Neural cell (in vitro differentiated cells): Measurements from ENCODE around the gene LCLAT1. TPM values are rescaled to one million over a fixed set of nuclear protein-coding genes. Genes with fewer than 3 reads are reported as not detected.

ENCODE experiments used
- H2AFZ ChIP-seq: fragments of 200-600, 300-800 bp; sonication (generic), shearing (Covaris generic); 2 replicates; pipeline ENCODE4 v1.6.0; 2014; ENCODE audit warnings: low read depth, mild to moderate bottlenecking, antibody characterized with exemption, low read length, moderate library complexity
- H3F3A ChIP-seq: fragments of 200-600 bp; shearing (Covaris generic); 2 replicates; pipeline ENCODE4 v1.6.1; 2016; ENCODE audit warnings: mild to moderate bottlenecking, moderate library complexity, mixed read lengths, antibody characterized with exemption, low read length; ENCODE audit not compliant: insufficient read depth, poor library complexity, severe bottlenecking
- H3K27ac ChIP-seq: fragments of 200-600, 300-800 bp; sonication (generic), shearing (Covaris generic); 2 replicates; pipeline ENCODE4 v1.5.1; 2014; ENCODE audit warnings: mild to moderate bottlenecking, low read length, moderate library complexity
- H3K27me3 ChIP-seq: fragments of 300-800, 200-600 bp; sonication (generic), shearing (Covaris generic); 2 replicates; pipeline ENCODE4 v1.6.0; 2014; ENCODE audit warnings: mild to moderate bottlenecking, low read depth, low read length, moderate library complexity; ENCODE audit not compliant: insufficient read depth
- H3K36me3 ChIP-seq: fragments of 300-800, 200-600 bp; sonication (generic), shearing (Covaris generic); 2 replicates; pipeline ENCODE4 v1.5.1; 2014; ENCODE audit warnings: mild to moderate bottlenecking, antibody characterized with exemption, low read length, moderate library complexity; ENCODE audit not compliant: insufficient read depth
- H3K4me2 ChIP-seq: fragments of 300-800, 200-600 bp; sonication (generic), shearing (Covaris generic); 2 replicates; pipeline ENCODE4 v1.6.0; 2014; ENCODE audit warnings: mild to moderate bottlenecking, low read length
- H3K4me3 ChIP-seq: fragments of 300-800, 200-600 bp; sonication (generic), shearing (Covaris generic); 2 replicates; pipeline ENCODE4 v1.5.1; 2014; ENCODE audit warnings: mild to moderate bottlenecking, low read length, moderate library complexity
- H3K79me2 ChIP-seq: fragments of 200-600 bp; shearing (Covaris generic); replicated peaks from 2 replicates; pipeline ENCODE4 v1.6.0; 2014; ENCODE audit warnings: mild to moderate bottlenecking, low read length, moderate library complexity; ENCODE audit not compliant: insufficient read depth
- H3K9ac ChIP-seq: fragments of 300-800, 200-600 bp; sonication (generic), shearing (Covaris generic); 2 replicates; pipeline ENCODE4 v1.6.1; 2016; ENCODE audit warnings: mild to moderate bottlenecking, low read length, mixed read lengths
- H3K9me2 ChIP-seq: fragments of 200-600 bp; shearing (Covaris generic); 2 replicates; pipeline ENCODE4 v1.6.1; 2016; ENCODE audit warnings: mild to moderate bottlenecking, low read length, mixed read lengths; ENCODE audit not compliant: insufficient read depth
- H3K9me3 ChIP-seq: fragments of 200-600, 300-800 bp; sonication (generic), shearing (Covaris generic); 2 replicates; pipeline ENCODE4 v1.6.1; 2016; ENCODE audit warnings: mild to moderate bottlenecking, mixed run types, low read length, moderate library complexity, mixed read lengths
- H4K20me1 ChIP-seq: fragments of 200-600 bp; shearing (Covaris generic); 2 replicates; pipeline ENCODE4 v1.6.1; 2016; ENCODE audit warnings: mild to moderate bottlenecking, mixed run types; ENCODE audit not compliant: insufficient read depth
- CTCF ChIP-seq: fragments of 450-650 bp; IDR thresholded peaks from 2 replicates; pipeline ENCODE4 v1.5.1; 2014; ENCODE audit warnings: antibody characterized with exemption, mild to moderate bottlenecking, moderate library complexity; ENCODE audit not compliant: poor library complexity, severe bottlenecking
- EP300 ChIP-seq: fragments of 450-650 bp; conservative IDR thresholded peaks from 2 replicates; pipeline ENCODE4 v1.6.1; 2014; ENCODE audit warnings: antibody characterized with exemption, mild to moderate bottlenecking, moderate library complexity; ENCODE audit not compliant: poor library complexity, severe bottlenecking
- EZH2 ChIP-seq: fragments of 200-600, 300-800 bp; shearing (Covaris generic), sonication (generic); IDR thresholded peaks from 2 replicates; pipeline ENCODE4 v1.6.1; 2014; ENCODE audit warnings: antibody characterized with exemption, low read length, borderline replicate concordance, mild to moderate bottlenecking; ENCODE audit not compliant: insufficient read depth, poor library complexity, severe bottlenecking
- MXI1 ChIP-seq: fragments of 450-650 bp; conservative IDR thresholded peaks from 2 replicates; pipeline ENCODE4 v1.6.1; 2014; ENCODE audit warnings: antibody characterized with exemption, mild to moderate bottlenecking; ENCODE audit not compliant: poor library complexity, severe bottlenecking
- POLR2AphosphoS5 ChIP-seq: IDR thresholded peaks from 2 replicates; pipeline ENCODE4 v1.6.1; 2012
- RAD21 ChIP-seq: fragments of 450-650 bp; conservative IDR thresholded peaks from 2 replicates; pipeline ENCODE4 v1.6.1; 2014; ENCODE audit warnings: antibody characterized with exemption, mild to moderate bottlenecking, moderate library complexity
- SMC3 ChIP-seq: fragments of 450-650 bp; conservative IDR thresholded peaks from 2 replicates; pipeline ENCODE4 v1.6.1; 2014; ENCODE audit warnings: antibody characterized with exemption, mild to moderate bottlenecking, moderate library complexity; ENCODE audit not compliant: poor library complexity
- TAF1 ChIP-seq: IDR thresholded peaks from 2 replicates; pipeline ENCODE4 v1.6.1; 2012; ENCODE audit warnings: low read depth
- polyA plus RNA-seq: library from polyadenylated mRNA; depleted of rRNA; stranded (reverse); fragments of >200 nt; gene quantifications from 2 replicates; pipeline ENCODE4 v1.2.3, GENCODE V29; 2014
- TF ChIP-seq, protein P1 (sequence below): IDR thresholded peaks from 2 replicates; pipeline ENCODE4 v1.6.1; 2012; ENCODE audit warnings: borderline replicate concordance

Gene LCLAT1
- polyA plus RNA-seq, 1 donor from 2014 or later, result 5.8 TPM

DNA sequence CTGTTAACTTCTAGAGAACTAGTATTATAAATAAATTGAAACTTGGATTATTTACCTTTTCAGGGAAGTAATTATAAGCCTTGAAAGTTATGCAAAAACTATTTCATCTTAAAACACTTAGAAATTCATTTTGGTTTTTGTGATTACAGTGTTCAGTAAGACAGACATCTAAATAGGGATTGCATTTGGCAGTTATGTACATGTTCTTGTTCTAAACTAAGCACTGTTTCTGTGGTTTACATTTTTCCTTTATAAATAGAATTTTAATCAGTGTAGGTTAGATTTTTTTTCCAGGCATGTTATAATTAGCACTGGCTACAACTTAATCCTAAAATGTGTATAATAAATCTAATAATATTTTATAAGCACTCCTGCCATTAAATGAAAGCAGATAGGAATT is 35.0 kb downstream of the LCLAT1 start:
- Histone ChIP-seq H3K36me3 (no peaks in the 10 kb centered on the region), H4K20me1 (no peaks in the 10 kb centered on the region), H3F3A (no peaks in the 10 kb centered on the region), H3K4me2 (no peak overlapping the region), H3K4me3 (no peak overlapping the region), H3K9me2 (no peaks in the 10 kb centered on the region), H3K79me2 (peaks cover 2% of the 10 kb centered on the region), H3K27me3 (no peaks in the 10 kb centered on the region), H3K9me3 (no peaks in the 10 kb centered on the region), H2AFZ (no peak overlapping the region), H3K9ac (no peak overlapping the region), H3K27ac (no peak overlapping the region)
- TF ChIP-seq EZH2 (no peak), POLR2AphosphoS5 (no peak), CTCF (no peak), RAD21 (no peak), TAF1 (no peak), MXI1 (no peak), EP300 (no peak)

DNA sequence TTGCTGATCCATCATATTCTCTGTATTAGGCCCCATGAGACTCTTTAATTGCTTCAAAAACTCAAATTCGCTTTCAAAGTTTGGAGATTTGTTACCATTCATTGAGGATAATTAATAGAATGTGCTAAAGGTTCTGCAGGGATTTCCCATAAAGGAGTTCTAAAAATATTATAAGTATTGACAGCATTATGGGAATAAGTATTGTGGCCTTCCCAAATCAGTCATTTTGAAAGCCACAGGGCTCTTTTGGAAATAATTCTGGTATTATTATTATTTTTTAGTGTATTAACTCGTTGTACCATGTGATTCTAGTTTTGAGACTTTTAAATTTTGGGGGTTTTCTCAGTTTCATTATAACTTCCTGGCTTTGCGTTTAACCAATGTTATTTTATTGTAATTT is 37.1 kb downstream of the LCLAT1 start:
- Histone ChIP-seq H3K4me3 (no peak overlapping the region), H2AFZ (no peak overlapping the region), H3F3A (no peaks in the 10 kb centered on the region), H3K9me3 (no peaks in the 10 kb centered on the region), H3K9me2 (no peaks in the 10 kb centered on the region), H3K4me2 (no peak overlapping the region), H3K36me3 (no peaks in the 10 kb centered on the region), H3K27ac (no peak overlapping the region), H3K27me3 (no peaks in the 10 kb centered on the region), H3K9ac (no peak overlapping the region), H3K79me2 (peaks cover 2% of the 10 kb centered on the region), H4K20me1 (no peaks in the 10 kb centered on the region)
- no peak for TF ChIP-seq TAF1
- TF ChIP-seq EZH2, result no peak
- TF ChIP-seq RAD21, result no peak
- TF ChIP-seq, protein P1, sequence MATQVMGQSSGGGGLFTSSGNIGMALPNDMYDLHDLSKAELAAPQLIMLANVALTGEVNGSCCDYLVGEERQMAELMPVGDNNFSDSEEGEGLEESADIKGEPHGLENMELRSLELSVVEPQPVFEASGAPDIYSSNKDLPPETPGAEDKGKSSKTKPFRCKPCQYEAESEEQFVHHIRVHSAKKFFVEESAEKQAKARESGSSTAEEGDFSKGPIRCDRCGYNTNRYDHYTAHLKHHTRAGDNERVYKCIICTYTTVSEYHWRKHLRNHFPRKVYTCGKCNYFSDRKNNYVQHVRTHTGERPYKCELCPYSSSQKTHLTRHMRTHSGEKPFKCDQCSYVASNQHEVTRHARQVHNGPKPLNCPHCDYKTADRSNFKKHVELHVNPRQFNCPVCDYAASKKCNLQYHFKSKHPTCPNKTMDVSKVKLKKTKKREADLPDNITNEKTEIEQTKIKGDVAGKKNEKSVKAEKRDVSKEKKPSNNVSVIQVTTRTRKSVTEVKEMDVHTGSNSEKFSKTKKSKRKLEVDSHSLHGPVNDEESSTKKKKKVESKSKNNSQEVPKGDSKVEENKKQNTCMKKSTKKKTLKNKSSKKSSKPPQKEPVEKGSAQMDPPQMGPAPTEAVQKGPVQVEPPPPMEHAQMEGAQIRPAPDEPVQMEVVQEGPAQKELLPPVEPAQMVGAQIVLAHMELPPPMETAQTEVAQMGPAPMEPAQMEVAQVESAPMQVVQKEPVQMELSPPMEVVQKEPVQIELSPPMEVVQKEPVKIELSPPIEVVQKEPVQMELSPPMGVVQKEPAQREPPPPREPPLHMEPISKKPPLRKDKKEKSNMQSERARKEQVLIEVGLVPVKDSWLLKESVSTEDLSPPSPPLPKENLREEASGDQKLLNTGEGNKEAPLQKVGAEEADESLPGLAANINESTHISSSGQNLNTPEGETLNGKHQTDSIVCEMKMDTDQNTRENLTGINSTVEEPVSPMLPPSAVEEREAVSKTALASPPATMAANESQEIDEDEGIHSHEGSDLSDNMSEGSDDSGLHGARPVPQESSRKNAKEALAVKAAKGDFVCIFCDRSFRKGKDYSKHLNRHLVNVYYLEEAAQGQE, result no peak
- no peak for TF ChIP-seq POLR2AphosphoS5
- no peak for TF ChIP-seq CTCF
- no peak for TF ChIP-seq SMC3
- TF ChIP-seq MXI1, result no peak
